A673 (cell line): Measurements from ENCODE around the gene SNED1.

Experiments
- CTCF ChIP-seq: fragments of 300-800, 200-600 bp; sonication (generic); conservative IDR thresholded peaks from 2 replicates; pipeline ENCODE4 v1.5.1; 2017; ENCODE audit warnings: low read depth, mild to moderate bottlenecking, antibody characterized with exemption, low read length, moderate library complexity, mixed read lengths
- EZH2 ChIP-seq: fragments of 200-600 bp; sonication (generic); IDR thresholded peaks from 2 replicates; pipeline ENCODE4 v1.6.1; 2017; ENCODE audit warnings: borderline replicate concordance, low read depth, mild to moderate bottlenecking, mixed read lengths, antibody characterized with exemption, low read length; ENCODE audit not compliant: poor library complexity, severe bottlenecking

DNA sequence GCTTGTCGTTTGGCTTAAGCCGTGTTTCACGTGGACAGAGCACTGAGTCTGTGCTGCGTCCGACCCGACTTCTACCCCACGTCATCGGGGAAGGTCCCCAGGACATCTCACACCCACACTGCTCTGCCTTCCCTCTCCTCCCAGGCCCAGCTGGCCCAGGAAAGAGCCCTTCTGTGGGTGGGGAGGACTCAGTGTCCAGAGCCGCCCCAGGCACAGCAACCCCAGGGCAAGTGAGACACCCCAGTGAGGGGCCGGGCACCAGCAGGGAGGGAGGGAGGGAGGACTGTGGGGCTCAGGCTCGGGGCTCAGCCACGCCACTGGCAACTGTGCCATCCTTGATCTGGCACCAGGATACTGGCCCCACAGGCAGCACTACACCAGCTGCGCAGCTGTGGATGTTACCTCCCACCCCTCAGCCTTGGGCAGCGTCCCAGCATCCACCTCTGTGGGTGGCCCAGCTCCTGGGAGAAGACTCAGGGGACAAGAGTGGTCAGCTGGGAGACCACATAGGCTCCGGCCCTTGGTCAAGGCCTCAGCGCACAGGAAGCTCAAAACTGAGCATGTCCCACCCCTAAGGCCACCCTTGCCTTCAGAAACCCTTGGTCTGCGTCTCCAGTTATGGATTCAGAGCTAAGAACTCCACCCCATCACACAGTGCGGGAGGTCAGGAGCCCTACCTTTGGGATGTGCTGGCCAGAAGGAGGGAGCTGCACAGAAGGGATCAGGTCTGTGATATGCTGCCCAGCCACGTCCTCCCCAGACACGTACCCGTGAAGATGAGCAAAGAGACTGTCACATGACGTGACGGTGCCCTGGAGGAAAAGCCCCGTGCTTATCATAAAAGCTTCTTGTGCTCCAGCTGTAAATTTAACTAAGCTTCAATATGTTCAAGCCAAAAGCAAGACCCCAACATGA, 139.1 kb downstream of the SNED1 start:
- TF ChIP-seq CTCF: no peak
- TF ChIP-seq EZH2: no peak
